Caco-2 (cell line): ENCODE results near the gene AK2. TPM values are rescaled to one million over a fixed set of nuclear protein-coding genes. Genes with fewer than 3 reads are reported as not detected.
A peak's percentile ranks its signal among the peaks of the same experiment; 100 is the strongest.

Experiments
- Bru-seq: library from RNA; stranded (reverse); fragments of 400-500 nt; gene quantifications from one replicate; lab custom pipeline; 2021; lab: Mats Ljungman, UMichigan
- BruChase-seq, 2 experiments: library from RNA; stranded (reverse); fragments of 400-500 nt; gene quantifications; one replicate each; lab custom pipeline; 2021; lab: Mats Ljungman, UMichigan
- BruUV-seq: library from RNA; stranded (reverse); fragments of 400-500 nt; replicated peaks from 2 replicates; lab custom pipeline; 2021; lab: Mats Ljungman, UMichigan
- CTCF ChIA-PET: fragments of 300-600 bp; sonication (Branson Sonifier 250); formaldehyde crosslinking; loops from one replicate; lab custom pipeline; 2022; ENCODE audit warnings: antibody characterized with exemption; lab: Charles Lee
- POLR2A ChIA-PET: fragments of 300-600 bp; sonication (Branson Sonifier 250); formaldehyde crosslinking; loops from one replicate; lab custom pipeline; 2022; ENCODE audit warnings: antibody characterized with exemption; lab: Charles Lee
- DNase-seq, 2 experiments: peaks; one replicate each; pipeline versions ENCODE4 v3.0.0 to v3.0.0-alpha.2; 2020 to 2022
- H3K27me3 ChIP-seq: replicated peaks from 2 replicates; pipeline ENCODE4 v1.6.0; 2011; ENCODE audit warnings: low read length; ENCODE audit not compliant: control insufficient read depth, insufficient read depth
- H3K36me3 ChIP-seq: 2 replicates; pipeline ENCODE4 v1.5.1; 2011; ENCODE audit warnings: low read length; ENCODE audit not compliant: control insufficient read depth, insufficient read depth
- H3K4me1 ChIP-seq: fragments of 250-450 bp; sonication (Bioruptor Pico); 2 replicates; pipeline ENCODE4 v1.5.1; 2020; ENCODE audit warnings: mild to moderate bottlenecking
- H3K4me3 ChIP-seq: 2 replicates; pipeline ENCODE4 v1.5.1; 2011; ENCODE audit warnings: low read depth, mild to moderate bottlenecking, control low read depth, low read length
- H3K9me3 ChIP-seq: fragments of 250-450 bp; sonication (Bioruptor Pico); 2 replicates; pipeline ENCODE4 v1.5.1; 2020; ENCODE audit warnings: mild to moderate bottlenecking, moderate library complexity
- H3K27ac Mint-ChIP-seq: one replicate; pipeline ENCODE4 v1.8.0; 2022; ENCODE audit warnings: mixed read lengths; ENCODE audit not compliant: unreplicated experiment
- H3K27me3 Mint-ChIP-seq: one replicate; pipeline ENCODE4 v1.8.0; 2022; ENCODE audit warnings: mixed read lengths; ENCODE audit not compliant: insufficient read depth, unreplicated experiment
- H3K36me3 Mint-ChIP-seq: one replicate; pipeline ENCODE4 v1.8.0; 2022; ENCODE audit warnings: mild to moderate bottlenecking, mixed read lengths; ENCODE audit not compliant: insufficient read depth, unreplicated experiment
- H3K4me1 Mint-ChIP-seq: one replicate; pipeline ENCODE4 v1.8.0; 2022; ENCODE audit warnings: low read depth, mixed read lengths; ENCODE audit not compliant: unreplicated experiment
- H3K4me3 Mint-ChIP-seq: one replicate; pipeline ENCODE4 v1.8.0; 2022; ENCODE audit warnings: mild to moderate bottlenecking, moderate library complexity, mixed read lengths; ENCODE audit not compliant: unreplicated experiment
- H3K9me3 Mint-ChIP-seq: one replicate; pipeline ENCODE4 v1.8.0; 2022; ENCODE audit warnings: mixed read lengths; ENCODE audit not compliant: unreplicated experiment
- intact Hi-C: fragments of 100-400 bp; cut with micrococcal nuclease; formaldehyde crosslinking; loops from one replicate; pipeline ENCODE4 v1.10.0; 2022; ENCODE audit not compliant: unreplicated experiment
- long read RNA-seq: library from polyadenylated mRNA; stranded (forward); transcript quantifications from one replicate; pipeline ENCODE4 v2.0.0, GENCODE V29; 2022
- total RNA-seq: library from RNA; stranded (reverse); gene quantifications from 2 replicates; pipeline ENCODE4 v1.2.3, GENCODE V29; 2022
- TF ChIP-seq, protein P1 (sequence below), 2 experiments: fragments of 200-600 bp in 1 of 2; IDR thresholded peaks; 1 replicate in 1 of 2; 2 replicates in 1 of 2; pipeline versions ENCODE4 v1.5.1 to v1.8.0; 2011 to 2022; ENCODE audit warnings: antibody characterized with exemption in 1 of 2, control low read depth in 1 of 2, inconsistent platforms in 1 of 2, low read depth in 1 of 2, low read length in 1 of 2, mild to moderate bottlenecking in 1 of 2, moderate library complexity in 1 of 2; ENCODE audit not compliant: insufficient read depth in 1 of 2, severe bottlenecking in 1 of 2, unreplicated experiment in 1 of 2

The AK2 gene
- 127 and 139 TPM in 2 replicates for total RNA-seq
- percentile 88 among the genes with signal in this experiment for Bru-seq, nascent RNA
- BruChase-seq, experiment 1, labeled RNA remaining after a 2-hour chase: percentile 89 among the genes with signal in this experiment
- percentile 91 among the genes with signal in this experiment for BruChase-seq, experiment 2, labeled RNA remaining after a 6-hour chase
- long read RNA-seq, transcript AK2-212 (7 exons, 886 nt): minor isoform, 5 of 176 reads
- long read RNA-seq, transcript AK2-206 (5 exons, 811 nt): minor isoform, 5 of 176 reads
- long read RNA-seq, transcript AK2-201 (6 exons, 1,021 nt): major isoform, 93 of 176 reads
- long read RNA-seq, transcript AK2-202 (7 exons, 3,586 nt): minor isoform, 42 of 176 reads
- long read RNA-seq, partial matches to known transcripts: 6 of 176 reads
- long read RNA-seq, other reads (novel, unspliced or antisense): 21 of 176 reads

- Mint-ChIP-seq H3K27me3 (no peaks in the 10 kb centered on the region), H3K27ac (peak within 1 kb of the TSS; percentile 98), H3K36me3 (peaks cover 33% of the 10 kb centered on the region), H3K9me3 (no peaks in the 10 kb centered on the region), H3K4me1 (peaks cover 13% of the 10 kb centered on the region), H3K4me3 (peak within 1 kb of the TSS; percentile 96)
- BruUV-seq: no TSS peak
- Histone ChIP-seq H3K27me3 (no peaks in the 10 kb centered on the region), H3K4me1 (peaks cover 16% of the 10 kb centered on the region), H3K36me3 (no peaks in the 10 kb centered on the region), H3K9me3 (no peaks in the 10 kb centered on the region), H3K4me3 (peak within 1 kb of the TSS; percentile 71)
- intact Hi-C loops: loop anchor here (1.0 kb wide), 1 partner anchor 18 kb away; no protein-coding TSS in a partner anchor
- TF ChIP-seq, protein P1, sequence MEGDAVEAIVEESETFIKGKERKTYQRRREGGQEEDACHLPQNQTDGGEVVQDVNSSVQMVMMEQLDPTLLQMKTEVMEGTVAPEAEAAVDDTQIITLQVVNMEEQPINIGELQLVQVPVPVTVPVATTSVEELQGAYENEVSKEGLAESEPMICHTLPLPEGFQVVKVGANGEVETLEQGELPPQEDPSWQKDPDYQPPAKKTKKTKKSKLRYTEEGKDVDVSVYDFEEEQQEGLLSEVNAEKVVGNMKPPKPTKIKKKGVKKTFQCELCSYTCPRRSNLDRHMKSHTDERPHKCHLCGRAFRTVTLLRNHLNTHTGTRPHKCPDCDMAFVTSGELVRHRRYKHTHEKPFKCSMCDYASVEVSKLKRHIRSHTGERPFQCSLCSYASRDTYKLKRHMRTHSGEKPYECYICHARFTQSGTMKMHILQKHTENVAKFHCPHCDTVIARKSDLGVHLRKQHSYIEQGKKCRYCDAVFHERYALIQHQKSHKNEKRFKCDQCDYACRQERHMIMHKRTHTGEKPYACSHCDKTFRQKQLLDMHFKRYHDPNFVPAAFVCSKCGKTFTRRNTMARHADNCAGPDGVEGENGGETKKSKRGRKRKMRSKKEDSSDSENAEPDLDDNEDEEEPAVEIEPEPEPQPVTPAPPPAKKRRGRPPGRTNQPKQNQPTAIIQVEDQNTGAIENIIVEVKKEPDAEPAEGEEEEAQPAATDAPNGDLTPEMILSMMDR (IDR thresholded peaks at IDR 0.05; ENCODE audit: insufficient read depth in 1 of 2, low read depth in 1 of 2, low read length in 1 of 2, severe bottlenecking in 1 of 2, unreplicated experiment in 1 of 2): no peak
- CTCF ChIA-PET: interaction anchor here (0.6 kb wide), 1 partner anchor 26 kb away, joined by 6 read pairs; no protein-coding TSS in a partner anchor
- POLR2A ChIA-PET: no interaction called here
- DNase-seq: peak; percentile 93 to 96
Measured at GRCh38 chr1:33036526-33037503, at the start of gene AK2. Gene AK2 (minus strand): TSS chr1:33036883. CDS start chr1:33036828, 55 bp downstream.

- DNase-seq: peak; percentile 65
- Mint-ChIP-seq H3K4me3 (no peak overlapping the region), H3K4me1 (peaks cover 6% of the 10 kb centered on the region), H3K27me3 (peaks cover 5% of the 10 kb centered on the region), H3K9me3 (no peaks in the 10 kb centered on the region), H3K36me3 (no peaks in the 10 kb centered on the region), H3K27ac (no peak overlapping the region)
- Histone ChIP-seq H3K36me3 (no peaks in the 10 kb centered on the region), H3K4me3 (no peak overlapping the region), H3K4me1 (no peaks in the 10 kb centered on the region), H3K27me3 (no peaks in the 10 kb centered on the region), H3K9me3 (no peaks in the 10 kb centered on the region)
- ChIA-PET POLR2A (no interaction called here), CTCF (interaction anchor here (0.6 to 1.1 kb wide), 3 partner anchors 213 to 599 kb away, joined by 3 to 4 read pairs (median 3); no protein-coding TSS in a partner anchor)
- BruUV-seq: no TSS peak
- intact Hi-C loops: loop anchor here (1.0 to 10.0 kb wide), 2 partner anchors 152 to 210 kb away; no protein-coding TSS in a partner anchor
- TF ChIP-seq, protein P1 (IDR thresholded peaks at IDR 0.05; ENCODE audit: insufficient read depth in 1 of 2, low read depth in 1 of 2, low read length in 1 of 2, severe bottlenecking in 1 of 2, unreplicated experiment in 1 of 2): peak; percentile 43 to 61
Measured at GRCh38 chr1:33086384-33086850, 49.7 kb upstream of the AK2 start.
